Epidermal melanocyte (primary cell): Measurements from ENCODE around the gene CDHR2.
"Not testable (repeated sequence)": the region's sequence is repeated elsewhere in the genome, so short reads cannot be mapped to it uniquely, and the experiment has no call there.

ENCODE experiments used
- DNase-seq: peaks from one replicate; pipeline ENCODE4 v3.0.0; 2011; ENCODE audit warnings: low spot score; ENCODE audit not compliant: insufficient read length

Gene CDHR2

DNA sequence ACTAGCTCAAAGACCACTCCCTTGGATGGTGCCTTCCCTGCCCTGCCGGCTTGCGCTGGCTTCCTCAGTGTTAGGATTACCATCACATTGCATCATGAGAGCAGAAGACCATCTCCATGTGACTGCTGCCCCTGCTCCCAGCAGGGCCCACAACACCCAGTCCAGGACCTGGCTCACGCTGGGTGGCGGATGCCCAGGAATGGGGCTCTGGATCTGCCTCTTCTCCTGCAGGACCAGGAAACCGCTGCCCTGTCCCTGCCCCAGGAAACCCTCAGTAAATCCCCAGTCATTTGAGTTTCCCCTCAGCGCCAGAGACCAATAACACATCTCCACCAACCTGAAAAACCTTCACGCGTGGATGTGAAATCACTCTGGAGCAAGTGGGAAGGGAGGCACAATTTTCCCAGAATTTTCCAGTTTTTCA lies 8.7 kb upstream of the CDHR2 start:
- no peak for DNase-seq

DNA sequence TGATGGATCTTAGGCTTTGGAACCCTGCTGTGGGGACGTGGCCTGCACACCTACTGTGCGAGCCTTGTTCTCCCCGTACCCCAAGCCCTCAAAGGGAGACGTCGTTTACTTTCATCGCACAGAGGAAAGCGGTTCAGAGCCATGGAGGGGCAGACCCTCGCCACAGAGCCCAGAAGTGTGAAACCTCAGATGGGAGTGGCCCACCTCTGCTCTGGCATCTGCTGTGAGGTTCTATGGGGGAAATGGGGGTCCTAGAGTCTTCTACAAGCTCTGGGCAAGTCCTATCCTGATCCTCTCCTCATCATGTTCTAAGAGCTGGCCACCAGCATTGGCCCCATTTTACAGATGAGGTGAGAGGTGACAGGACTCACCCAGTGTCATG lies 8.2 kb upstream of the CDHR2 start:
- no peak for DNase-seq

DNA sequence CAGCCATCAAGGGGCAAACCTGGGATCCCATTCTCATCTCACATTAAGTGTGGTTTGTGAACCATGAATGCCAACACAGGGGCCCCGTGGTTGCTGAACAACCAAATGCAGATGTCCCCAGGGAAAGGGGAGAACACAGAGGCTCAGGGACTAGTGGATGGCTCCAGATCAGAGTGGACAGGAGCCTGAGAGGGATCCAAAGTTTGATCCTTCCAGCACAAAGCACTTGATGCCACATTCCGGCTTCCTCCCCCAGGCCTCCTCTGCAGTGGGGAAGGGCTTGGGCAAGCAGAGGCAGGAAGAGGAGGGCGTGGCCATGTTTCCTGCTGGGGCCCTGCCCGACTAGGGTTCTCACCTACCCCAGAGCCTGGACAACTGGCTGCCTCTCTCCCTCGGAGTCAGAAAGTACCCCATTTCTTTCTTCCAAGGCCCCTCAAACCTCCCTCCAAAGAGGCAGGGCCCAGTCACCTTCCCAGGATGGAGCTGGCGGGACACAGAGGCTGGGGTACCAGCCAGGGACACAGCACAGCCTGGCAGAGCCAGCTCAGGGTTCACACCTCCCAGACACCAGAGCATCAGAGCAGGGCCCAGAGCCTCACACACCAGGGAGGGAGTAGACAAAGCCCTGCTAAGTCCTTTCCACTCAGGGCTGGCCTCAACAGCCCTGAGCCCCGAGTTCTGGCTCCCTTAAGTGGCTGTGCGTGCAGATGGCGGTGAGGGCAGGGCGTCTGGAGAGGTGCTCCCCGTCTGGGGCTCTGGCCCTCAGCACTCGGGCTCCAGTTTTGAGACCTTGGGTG lies 7.6 kb upstream of the CDHR2 start:
- DNase-seq: no peak

DNA sequence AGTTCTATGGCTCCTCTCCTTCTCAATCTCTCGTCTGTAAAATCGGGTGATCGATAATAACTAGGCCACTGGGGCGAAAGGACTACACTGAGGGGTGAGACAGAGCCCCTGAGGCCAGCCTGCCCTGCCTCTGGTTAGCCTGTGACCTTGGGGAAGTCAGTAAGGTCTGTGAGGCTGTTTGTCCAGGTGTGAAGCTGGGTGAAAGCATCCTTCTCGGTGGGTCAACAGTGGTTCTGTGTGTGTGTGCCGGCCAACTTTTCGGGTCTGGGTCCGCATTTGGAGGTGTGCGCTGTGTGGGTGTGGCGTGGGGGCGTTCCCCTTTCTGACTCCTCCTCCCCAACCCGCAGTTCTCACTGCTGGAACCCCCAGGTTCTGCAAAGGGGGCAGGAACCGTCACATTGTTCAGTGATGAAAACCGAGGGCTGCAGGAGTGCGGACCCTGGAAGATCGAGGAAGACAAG lies 7.0 kb upstream of the CDHR2 start:
- DNase-seq: no peak

DNA sequence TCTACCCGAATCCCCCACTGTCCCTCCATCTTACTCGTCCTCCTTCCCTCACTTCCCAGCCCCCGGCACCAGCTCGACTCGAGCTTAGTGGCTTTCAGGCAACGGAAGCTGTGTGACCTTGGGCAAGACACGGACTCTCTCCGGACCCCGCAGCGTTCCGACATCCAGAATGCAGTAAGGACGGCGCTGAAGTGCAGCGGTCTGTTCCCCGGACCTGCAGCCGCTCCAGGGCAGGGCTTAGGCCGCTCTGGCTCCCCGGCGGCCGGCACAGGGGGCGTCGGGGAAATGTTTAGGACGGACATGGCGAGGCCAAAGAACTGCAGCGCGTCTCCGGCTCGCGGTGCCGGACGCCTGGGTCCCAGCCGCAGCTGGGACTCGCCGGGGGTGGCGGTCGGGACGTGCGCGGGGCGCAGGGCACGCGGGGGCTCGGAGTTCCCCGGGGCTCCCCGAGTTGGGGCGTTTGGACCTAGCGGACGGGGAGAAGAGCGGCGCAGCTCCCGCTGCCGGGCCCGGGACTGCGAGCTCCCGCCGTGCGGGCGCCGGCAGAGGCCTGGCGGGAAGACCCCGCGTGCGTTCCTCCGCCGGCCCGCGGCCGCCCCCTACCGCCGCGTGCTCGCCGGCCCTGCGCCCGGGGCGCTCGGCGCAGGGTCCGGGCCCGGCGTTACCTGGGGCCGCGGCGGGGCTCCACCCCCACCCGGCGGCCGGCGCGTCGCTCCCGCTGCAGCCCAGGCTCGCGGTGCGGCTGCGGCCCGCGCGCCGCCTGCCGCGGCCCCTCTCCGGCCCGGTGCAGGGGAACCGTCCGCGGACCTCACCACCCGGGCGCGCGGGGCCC lies 6.3 kb upstream of the CDHR2 start:
- no peak for DNase-seq

DNA sequence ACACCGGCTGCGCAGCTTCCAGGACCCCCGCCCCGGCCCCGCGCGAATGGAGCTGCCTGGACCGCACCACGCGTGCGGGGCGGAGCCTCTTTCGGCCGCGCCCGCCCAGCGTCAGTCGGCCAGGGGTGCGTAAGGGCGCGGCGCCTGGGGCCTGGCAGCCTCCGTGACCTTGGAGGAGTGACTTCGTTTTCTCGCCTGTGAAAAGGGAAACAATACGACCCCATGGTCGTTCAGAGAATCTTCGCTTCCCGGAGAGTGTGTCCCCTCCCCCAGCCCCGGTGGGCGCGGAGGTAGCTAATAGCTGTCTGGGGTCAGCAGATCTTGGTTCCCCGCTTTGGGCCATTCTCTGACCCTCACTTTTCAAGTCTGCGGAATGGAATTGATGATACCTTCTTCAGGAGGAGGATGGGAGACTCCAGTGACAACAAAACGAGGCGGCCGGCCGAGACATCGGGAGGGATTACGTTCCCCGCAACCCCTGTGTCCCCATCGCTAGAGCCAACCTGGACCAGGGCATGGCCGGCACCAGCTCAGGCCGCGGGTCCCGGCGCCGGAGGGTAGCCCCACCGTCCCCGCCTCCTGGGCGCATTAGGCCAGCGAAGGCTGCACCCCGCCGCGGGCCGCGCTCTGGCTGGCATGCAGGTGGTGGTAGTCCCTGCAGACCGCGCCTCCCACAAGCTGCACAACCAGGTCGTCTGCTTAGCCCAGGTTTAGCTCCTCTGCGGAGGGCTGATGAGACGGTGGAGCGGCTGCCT lies 5.5 kb upstream of the CDHR2 start:
- no peak for DNase-seq

DNA sequence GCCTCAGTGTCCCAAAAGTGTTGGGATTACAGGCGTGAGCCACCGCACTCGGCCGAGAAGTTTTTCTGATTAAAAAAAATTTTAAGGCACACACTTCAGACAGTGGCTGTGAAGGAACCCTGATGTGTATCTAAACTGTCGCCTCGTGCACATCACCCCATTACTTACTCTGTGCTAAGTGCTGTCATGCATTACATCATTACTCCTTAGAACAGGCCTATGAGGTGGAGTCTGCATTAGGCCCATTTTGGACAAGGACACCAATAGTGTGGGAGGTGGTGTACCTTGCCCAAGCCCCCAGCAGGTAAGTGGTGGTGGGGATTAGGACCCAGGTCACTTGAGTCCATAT lies 3.8 kb upstream of the CDHR2 start:
- DNase-seq: no peak

DNA sequence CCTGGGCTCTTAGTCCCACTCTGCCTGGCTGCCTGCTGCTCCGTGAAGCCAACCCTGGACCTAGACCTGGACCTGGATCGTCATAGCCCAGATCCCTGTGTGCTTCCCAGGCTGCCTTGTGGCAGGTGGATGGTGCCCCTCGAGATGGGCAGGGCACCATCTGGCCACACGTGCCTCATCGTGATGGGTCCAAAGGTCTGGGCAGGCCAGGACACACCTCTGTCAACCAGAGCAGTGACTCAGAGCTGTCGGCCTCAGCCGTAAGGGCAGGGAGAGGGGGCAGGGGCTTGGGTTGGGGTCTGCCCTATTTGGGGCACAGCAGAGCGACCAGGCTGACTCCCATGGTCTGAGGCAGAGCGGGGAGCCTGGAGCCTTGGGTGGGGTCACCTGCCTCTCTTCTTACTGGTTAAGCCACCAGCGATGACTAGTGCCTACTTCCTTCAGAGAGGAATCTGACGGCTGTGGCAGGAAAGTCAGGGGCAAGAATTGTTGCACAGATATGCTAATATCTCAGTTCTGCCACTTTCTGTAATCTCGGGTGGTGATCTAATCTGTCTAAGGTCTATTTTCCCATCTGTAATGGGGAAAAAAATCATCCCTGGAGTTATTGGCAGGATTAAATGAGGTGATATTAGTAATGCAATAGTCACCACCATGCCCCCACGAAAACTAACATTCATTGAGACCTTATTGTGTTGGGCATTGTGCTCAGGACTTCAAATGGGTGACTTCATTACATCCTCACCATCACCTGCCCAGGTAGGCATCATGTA lies 3.2 kb upstream of the CDHR2 start:
- DNase-seq: no peak

DNA sequence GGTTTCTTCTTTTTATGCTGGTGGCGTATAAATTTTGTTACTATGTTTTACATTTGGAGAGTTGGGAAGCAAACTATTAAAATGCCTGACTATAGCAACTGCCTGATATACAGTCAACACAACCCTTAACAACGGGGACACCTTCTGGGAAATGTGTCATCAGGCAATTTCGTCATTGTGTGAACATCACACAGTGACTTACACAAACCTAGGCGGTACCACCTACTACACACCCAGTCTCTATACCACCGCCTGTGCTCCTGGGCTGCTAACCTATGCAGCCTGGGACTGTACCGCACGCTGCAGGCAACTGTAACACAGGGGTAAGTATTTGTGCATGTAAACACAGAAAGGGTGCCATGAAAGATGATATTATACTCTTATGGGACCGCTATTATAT lies 1.3 kb upstream of the CDHR2 start:
- no peak for DNase-seq

DNA sequence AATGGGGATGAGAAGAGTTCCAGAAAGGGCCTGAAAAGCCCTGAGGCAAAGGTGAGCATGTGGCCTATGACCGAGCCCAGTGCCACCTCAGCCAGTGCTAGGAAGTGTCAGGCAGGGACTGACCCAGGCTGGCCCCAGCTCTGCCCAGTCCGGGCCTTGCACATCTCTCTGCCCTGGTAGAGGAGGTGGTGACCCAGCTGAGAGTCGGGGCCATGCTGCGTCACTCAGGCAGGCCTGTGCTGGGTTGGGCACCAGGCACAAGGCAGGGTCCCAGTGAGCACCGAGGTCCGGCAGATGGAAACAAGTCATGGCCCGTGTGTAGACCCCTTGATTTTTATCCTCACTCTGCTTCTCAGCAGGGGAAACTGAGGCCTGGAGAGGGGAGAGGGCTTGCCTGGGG lies 729 bp downstream of the CDHR2 start:
- no peak for DNase-seq

DNA sequence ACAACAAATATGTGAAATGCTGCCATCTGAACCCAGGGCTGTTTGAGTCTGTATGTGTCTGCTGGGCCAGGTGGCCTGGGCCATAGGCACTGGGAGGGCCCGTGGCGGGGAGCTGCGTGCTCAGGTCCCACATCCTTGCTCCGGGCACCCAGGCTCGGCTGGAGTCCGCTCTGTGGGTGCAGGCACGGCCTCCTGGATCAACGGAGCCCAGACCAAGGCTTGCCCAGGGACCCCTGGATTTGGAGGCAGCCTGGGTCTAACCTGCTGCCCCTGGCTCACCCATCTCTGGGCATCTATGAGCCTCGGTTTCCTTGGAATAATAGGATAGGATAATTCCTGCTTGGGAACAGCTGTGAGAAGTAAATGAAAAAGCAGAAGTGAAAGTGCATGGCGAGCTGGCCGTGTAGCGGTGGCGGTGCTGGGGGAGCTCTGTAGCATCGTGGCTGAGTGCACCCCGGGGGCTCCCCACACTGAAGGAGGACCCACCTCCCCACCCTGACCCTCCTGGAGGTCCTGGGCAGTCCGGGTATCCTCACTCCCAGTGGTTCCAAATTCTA lies 1.2 kb downstream of the CDHR2 start:
- DNase-seq: no peak

DNA sequence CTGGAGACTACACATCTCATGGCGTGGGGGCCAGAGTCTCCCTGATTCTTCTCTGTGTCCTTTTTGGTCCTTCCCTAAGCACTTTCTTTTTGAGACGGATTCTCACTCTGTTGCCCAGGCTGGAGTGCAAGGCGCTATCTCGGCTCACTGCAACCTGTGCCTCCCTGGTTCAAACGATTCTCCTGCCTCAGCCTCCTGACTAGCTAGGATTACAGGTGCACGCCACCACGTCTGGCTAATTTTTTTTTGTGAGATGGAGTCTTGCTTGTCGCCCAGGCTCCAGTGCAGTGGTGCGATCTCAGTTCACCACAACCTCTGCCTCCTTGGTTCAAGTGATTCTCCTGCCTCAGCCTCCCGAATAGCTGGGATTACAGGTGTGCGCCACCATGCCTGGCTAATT lies 1.8 kb downstream of the CDHR2 start:
- DNase-seq: not testable (repeated sequence)

DNA sequence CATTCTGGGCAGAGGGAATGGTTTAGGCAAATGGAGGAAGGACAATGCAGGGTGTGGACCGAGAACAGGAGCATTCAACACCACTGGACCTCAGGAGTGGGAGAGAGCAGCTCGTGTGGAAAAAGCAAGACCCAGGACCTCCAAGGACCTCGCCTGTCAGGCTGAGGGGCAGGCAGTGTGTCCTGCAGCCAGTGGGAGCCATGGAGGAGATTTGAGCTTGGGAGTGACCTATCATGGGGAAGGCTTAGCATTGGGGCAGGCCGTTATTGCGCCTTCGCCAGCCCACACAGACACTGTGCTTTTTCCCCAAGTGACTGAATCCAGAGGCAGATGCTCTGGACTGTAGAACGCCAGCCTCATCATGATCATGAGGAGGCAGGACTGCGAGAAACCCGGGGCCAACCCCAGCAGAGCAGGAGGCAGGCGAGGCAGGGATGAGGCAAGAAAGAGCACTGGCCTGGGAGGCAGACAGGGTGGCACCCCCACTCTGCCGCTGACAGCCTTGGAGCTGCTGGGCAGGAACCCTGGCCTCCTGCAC lies 3.3 kb downstream of the CDHR2 start:
- no peak for DNase-seq

DNA sequence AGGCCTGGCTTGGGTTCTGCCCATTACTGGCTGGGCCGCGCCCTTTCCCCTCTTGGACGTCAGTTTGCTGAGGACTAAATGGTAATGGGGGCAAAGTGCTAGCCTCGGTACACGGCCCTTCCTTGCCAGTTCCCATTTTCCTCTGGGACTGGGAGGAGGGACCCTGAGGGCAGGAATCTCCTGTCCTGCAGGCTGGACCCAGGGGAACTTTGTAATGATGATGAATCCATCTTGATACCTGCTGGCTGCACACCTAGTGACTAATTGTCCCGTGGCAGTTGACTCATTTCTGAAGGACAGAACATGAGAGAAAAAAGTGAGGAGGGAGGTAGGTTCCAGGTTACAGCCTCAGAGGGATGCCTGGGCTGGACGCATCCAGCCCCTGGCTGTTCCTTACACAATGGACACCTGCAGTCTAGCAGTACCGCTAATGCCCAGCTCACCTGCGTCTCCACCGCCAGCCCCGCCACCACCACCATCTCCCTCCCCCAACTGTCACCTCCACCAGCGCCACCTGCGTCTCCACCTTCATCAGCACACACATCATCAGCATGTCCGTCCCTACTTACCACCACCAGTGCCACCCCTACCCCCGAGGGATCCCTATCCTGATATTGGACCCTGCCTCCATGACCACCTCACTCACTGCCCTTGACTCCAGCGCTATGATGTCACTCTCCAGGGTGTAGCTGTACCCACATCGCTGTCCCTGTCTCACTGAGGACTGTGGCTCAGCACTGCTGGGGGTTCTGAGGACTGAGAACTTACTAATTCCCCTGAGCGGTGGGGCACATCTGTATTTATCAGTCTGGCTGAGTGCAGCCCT lies 4.3 kb downstream of the CDHR2 start:
- DNase-seq: no peak

DNA sequence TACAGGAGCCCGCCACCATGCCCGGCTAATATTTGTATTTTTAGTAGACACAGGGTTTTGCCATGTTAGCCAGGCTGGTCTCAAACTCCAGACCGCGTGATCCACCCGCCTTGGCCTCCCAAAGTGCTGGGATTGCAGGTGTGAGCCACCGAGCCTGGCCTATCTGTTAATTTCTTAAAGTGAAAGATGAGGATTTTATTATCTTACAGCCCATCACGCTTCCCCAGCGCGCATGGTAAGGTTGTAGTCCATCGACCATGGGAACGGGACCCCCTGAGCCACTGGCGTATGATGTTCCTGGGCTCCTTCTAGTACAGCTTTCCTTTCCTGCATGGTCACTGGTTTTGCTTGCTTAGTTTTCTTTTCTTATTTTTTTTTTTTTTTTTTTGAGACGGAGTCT lies 8.7 kb downstream of the CDHR2 start:
- no peak for DNase-seq

DNA sequence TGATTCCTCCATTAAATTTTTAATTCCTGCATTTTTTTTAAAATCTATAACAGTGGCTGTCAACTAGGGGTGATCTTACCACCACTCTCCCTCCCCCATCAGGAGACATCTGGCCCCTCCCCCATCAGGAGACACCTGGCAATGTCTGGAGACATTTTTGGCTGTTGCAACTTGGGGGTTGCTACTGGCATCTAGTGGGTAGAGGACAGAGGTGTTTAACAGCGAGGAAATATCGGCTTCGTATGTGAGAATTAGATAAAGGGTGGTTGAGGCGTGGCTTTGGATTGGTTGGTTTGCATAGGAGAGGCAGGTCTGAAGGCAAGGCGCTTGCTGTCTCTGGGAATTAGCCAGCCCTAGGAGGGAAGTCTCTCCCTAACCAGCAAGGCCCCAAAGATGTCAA lies 10.5 kb downstream of the CDHR2 start:
- no peak for DNase-seq

DNA sequence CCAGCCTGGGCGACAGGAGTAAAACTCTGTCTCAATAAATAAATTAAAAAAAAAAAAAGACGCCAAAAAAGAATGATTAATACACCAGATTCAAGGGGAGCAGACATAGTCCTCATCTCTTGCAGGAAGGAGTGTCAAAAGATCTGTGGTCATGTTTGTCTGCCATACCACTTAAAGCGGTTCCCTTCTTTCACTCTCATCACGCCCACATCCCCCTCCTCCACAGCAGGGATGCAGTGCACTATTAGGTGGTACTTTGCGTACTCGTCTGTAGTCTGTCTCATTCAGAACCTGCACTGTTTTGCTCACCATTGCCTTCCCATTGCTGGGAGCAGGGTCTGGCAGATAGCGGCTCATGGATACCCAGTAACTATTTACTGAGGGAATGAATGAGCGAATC lies 11.2 kb downstream of the CDHR2 start:
- no peak for DNase-seq

DNA sequence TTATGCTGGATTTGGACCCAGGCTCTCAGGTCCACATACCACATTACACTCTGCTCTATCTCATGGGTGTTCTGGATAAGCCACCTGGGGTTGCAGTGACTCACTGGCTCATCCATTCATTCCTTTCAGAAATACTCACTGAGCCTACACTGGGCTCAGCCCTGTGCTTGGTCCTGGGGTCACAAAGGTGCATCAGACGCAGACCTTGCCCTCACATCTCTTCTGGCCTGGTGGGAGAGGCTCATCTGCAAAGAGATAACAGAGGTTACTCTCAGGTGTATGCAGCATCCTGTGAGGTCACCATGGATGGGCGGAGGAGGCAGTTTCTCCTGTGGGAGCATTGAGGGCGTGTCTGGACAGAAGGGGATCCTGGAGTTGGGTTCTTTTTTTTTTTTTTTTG lies 12.1 kb downstream of the CDHR2 start:
- no peak for DNase-seq

DNA sequence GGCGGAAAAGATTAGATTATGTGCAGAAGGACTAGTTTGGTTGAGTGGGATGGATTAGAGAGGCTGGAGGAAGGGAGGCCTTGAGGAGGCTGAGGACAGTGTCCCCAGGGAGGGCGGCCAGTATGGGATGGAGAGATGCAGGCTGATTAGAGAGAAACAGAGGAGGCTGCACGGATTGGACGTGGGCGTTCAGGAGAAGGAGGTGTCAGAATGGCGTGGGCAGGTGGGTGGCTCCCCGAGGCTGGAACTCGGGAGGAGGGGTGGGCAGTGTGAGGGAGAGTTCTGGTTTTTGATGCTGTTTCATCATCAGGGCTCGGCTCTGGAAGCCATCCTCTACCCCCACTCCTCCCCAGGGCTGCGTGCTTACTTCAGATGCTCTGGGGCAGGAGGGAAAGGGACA lies 13.0 kb downstream of the CDHR2 start:
- DNase-seq: no peak

DNA sequence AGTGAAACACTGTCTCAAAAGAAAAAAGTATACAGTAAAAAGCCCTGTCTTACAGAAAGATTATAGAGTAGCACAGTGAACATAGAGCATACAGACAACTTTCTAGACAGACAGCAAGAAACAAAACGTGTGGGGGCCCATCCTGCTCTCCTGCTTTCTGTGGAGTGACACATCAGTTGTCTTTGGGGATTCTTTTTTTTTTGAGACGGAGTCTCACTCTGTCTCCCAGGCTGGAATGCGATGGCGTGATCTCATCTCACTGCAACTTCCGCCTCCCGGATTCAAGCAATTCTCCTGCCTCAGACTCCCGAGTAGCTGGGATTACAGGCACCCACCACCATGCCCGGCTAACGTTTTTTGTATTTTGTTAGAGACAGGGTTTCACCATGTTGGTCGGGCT lies 14.9 kb downstream of the CDHR2 start:
- no peak for DNase-seq
